HG02588 (cell line): Measurements from ENCODE around the gene ALAD.
A peak's percentile ranks its signal among the peaks of the same experiment; 100 is the strongest.

Source experiments
- ATAC-seq: cut with Tn5 transposase; IDR thresholded peaks from one replicate; pipeline ENCODE4 v1.9.1; 2021; ENCODE audit warnings: mild to moderate bottlenecking, moderate library complexity; ENCODE audit not compliant: unreplicated experiment

ALAD gene

GRCh38 chr9:113350107-113350661, 50.9 kb downstream of the ALAD start:
- ATAC-seq, result peak; percentile 5

- ATAC-seq, result peak; percentile 39
Measured at GRCh38 chr9:113349445-113350094, 51.5 kb downstream of the ALAD start, which contains the start of gene BSPRY. TSS of gene BSPRY (plus strand) at chr9:113349541. CDS start at chr9:113349580, 39 bp downstream.

GRCh38 chr9:113349066-113349444, 52.0 kb downstream of the ALAD start:
- no peak for ATAC-seq

- ATAC-seq, result no peak
Measured at GRCh38 chr9:113348437-113348836, 52.6 kb downstream of the ALAD start.

GRCh38 chr9:113345671-113346070, 55.4 kb downstream of the ALAD start:
- ATAC-seq, result no peak

- no peak for ATAC-seq
Measured at GRCh38 chr9:113345190-113345589, 55.9 kb downstream of the ALAD start.

GRCh38 chr9:113343732-113344231, 57.3 kb downstream of the ALAD start:
- ATAC-seq, result no peak

GRCh38 chr9:113341712-113342410, 59.2 kb downstream of the ALAD start:
- ATAC-seq, result no peak

- ATAC-seq, result peak; percentile 96
Measured at GRCh38 chr9:113340011-113340699, 60.9 kb downstream of the ALAD start, which contains the start of gene WDR31. TSS of gene WDR31 (minus strand) at chr9:113340275. CDS start at chr9:113332022, 8,253 bp downstream.

- ATAC-seq, result no peak
Measured at GRCh38 chr9:113337714-113338113, 63.4 kb downstream of the ALAD start.
